KMS-11 (cell line): Measurements from ENCODE around the gene MESD.

ENCODE experiments used
- H2AFZ ChIP-seq: fragments of 200-600 bp; sonication (generic); 2 replicates; pipeline ENCODE4 v1.6.1; 2016; ENCODE audit warnings: antibody characterized with exemption, mixed run types, low read depth
- H3K27ac ChIP-seq: fragments of 200-600 bp; sonication (generic); 2 replicates; pipeline ENCODE4 v1.6.1; 2016; ENCODE audit warnings: mild to moderate bottlenecking, mixed run types
- H3K27me3 ChIP-seq: fragments of 200-600 bp; sonication (generic); 2 replicates; pipeline ENCODE4 v1.6.1; 2017; ENCODE audit warnings: mild to moderate bottlenecking, low read depth, mixed run types, moderate library complexity; ENCODE audit not compliant: insufficient read depth
- H3K36me3 ChIP-seq: fragments of 200-600 bp; sonication (generic); 2 replicates; pipeline ENCODE4 v1.6.1; 2017; ENCODE audit warnings: mild to moderate bottlenecking, mixed run types; ENCODE audit not compliant: insufficient read depth
- H3K4me1 ChIP-seq: fragments of 200-600 bp; sonication (generic); 2 replicates; pipeline ENCODE4 v1.6.1; 2016; ENCODE audit warnings: mild to moderate bottlenecking, low read depth, mixed run types; ENCODE audit not compliant: poor library complexity, severe bottlenecking
- H3K4me2 ChIP-seq: fragments of 200-600 bp; sonication (generic); 2 replicates; pipeline ENCODE4 v1.7.0; 2016; ENCODE audit warnings: mild to moderate bottlenecking, mixed run types
- H3K4me3 ChIP-seq: fragments of 200-600 bp; sonication (generic); IDR thresholded peaks from 2 replicates; pipeline ENCODE4 v1.6.1; 2017; ENCODE audit warnings: low read depth, low read length, mixed read lengths; ENCODE audit not compliant: insufficient read depth
- H3K79me2 ChIP-seq: fragments of 200-600 bp; sonication (generic); 2 replicates; pipeline ENCODE4 v1.6.1; 2016; ENCODE audit warnings: low read depth, mixed run types; ENCODE audit not compliant: insufficient read depth
- H3K9ac ChIP-seq: fragments of 200-600 bp; sonication (generic); 2 replicates; pipeline ENCODE4 v1.6.1; 2016; ENCODE audit warnings: mild to moderate bottlenecking, mixed run types
- H4K20me1 ChIP-seq: fragments of 200-600 bp; sonication (generic); 2 replicates; pipeline ENCODE4 v1.6.1; 2016; ENCODE audit warnings: mild to moderate bottlenecking, mixed run types; ENCODE audit not compliant: insufficient read depth
- TF ChIP-seq, protein P1 (sequence below): fragments of 200-600 bp; sonication (generic); conservative IDR thresholded peaks from 2 replicates; pipeline ENCODE4 v1.6.1; 2017; ENCODE audit warnings: low read depth, mild to moderate bottlenecking, antibody characterized with exemption, low read length, moderate library complexity, mixed read lengths

MESD gene

DNA sequence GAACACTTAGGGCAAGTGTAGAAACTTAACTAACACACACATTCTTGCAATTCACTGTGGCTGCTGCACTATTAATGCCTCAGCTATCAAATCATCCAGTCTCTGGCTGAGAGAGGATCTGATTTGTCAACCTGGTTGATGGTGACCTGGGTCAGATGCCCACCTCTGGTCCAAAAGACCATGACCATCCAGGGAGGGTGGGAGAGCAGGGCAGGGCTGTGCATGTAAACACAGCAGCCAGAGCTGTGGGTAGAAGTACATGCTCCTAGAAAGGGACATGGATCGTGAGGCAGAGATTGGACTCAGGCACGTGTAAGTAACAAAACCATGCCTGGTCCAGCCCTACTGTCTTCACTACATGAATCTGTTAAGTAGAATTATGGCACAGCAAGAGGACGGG is 17.3 kb downstream of the MESD start:
- H3K4me2 ChIP-seq = no peak overlapping the region
- H3K79me2 ChIP-seq = no peaks in the 10 kb centered on the region
- H3K4me3 ChIP-seq = no peak overlapping the region
- H3K36me3 ChIP-seq = no peaks in the 10 kb centered on the region
- no peak overlapping the region for H3K27ac ChIP-seq
- no peaks in the 10 kb centered on the region for H3K27me3 ChIP-seq
- peaks cover 4% of the 10 kb centered on the region; the same call in 1 of the 2 replicates for H4K20me1 ChIP-seq
- H3K9ac ChIP-seq = no peak overlapping the region
- no peak overlapping the region for H2AFZ ChIP-seq
- H3K4me1 ChIP-seq = no peaks in the 10 kb centered on the region
- TF ChIP-seq, protein P1, sequence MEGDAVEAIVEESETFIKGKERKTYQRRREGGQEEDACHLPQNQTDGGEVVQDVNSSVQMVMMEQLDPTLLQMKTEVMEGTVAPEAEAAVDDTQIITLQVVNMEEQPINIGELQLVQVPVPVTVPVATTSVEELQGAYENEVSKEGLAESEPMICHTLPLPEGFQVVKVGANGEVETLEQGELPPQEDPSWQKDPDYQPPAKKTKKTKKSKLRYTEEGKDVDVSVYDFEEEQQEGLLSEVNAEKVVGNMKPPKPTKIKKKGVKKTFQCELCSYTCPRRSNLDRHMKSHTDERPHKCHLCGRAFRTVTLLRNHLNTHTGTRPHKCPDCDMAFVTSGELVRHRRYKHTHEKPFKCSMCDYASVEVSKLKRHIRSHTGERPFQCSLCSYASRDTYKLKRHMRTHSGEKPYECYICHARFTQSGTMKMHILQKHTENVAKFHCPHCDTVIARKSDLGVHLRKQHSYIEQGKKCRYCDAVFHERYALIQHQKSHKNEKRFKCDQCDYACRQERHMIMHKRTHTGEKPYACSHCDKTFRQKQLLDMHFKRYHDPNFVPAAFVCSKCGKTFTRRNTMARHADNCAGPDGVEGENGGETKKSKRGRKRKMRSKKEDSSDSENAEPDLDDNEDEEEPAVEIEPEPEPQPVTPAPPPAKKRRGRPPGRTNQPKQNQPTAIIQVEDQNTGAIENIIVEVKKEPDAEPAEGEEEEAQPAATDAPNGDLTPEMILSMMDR = no peak

DNA sequence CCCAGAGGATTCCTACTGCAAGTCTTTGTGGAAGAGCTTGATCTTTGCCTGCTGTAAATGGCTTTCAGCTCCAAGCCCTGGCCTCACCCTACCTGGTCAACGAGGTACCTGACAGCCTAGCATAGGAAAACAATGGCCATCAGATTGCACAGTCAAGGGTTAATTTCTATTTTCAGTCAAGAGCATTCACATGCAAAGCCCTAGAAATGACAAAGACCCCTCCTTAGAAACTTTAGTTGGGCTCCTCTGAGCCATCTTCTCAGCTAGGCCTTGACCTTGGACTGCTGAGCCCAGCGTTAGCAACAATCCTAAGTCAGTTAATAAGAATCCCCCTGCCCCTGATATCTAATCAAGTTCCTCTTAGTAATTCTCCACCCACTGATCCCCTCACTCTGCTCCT is 18.5 kb downstream of the MESD start:
- TF ChIP-seq, protein P1 = no peak
- Histone ChIP-seq H3K4me3 (no peak overlapping the region), H3K27ac (no peak overlapping the region), H3K4me1 (no peaks in the 10 kb centered on the region), H3K79me2 (no peaks in the 10 kb centered on the region), H4K20me1 (peaks cover 4% of the 10 kb centered on the region; the same call in 1 of the 2 replicates), H3K4me2 (no peak overlapping the region), H3K36me3 (no peaks in the 10 kb centered on the region), H3K9ac (no peak overlapping the region), H3K27me3 (no peaks in the 10 kb centered on the region), H2AFZ (no peak overlapping the region)

DNA sequence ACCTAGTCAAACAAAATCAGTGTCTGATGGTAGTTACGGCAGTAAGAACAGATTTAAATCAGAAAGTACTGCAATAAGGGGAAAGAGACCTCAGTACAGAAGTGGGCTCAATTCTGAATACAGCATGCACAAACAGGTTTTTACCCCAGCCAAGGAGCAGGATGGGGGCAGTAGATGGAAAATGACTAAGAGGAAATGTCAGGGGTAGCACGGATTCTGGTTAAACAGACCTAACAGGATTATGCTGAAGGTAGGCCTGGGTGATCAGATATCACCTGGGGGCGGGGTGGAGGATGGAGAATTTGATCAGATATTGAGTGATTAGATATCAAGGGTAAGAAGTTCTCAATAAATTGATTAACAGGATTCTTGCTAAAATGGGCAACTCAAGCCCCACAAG is 19.0 kb downstream of the MESD start:
- Histone ChIP-seq H4K20me1 (peaks cover 4% of the 10 kb centered on the region; the same call in 1 of the 2 replicates), H3K9ac (no peak overlapping the region), H3K27me3 (no peaks in the 10 kb centered on the region), H3K36me3 (no peaks in the 10 kb centered on the region), H3K4me3 (no peak overlapping the region), H3K79me2 (no peaks in the 10 kb centered on the region), H3K27ac (no peak overlapping the region), H3K4me1 (no peaks in the 10 kb centered on the region), H3K4me2 (no peak overlapping the region), H2AFZ (no peak overlapping the region)
- TF ChIP-seq, protein P1 = no peak

DNA sequence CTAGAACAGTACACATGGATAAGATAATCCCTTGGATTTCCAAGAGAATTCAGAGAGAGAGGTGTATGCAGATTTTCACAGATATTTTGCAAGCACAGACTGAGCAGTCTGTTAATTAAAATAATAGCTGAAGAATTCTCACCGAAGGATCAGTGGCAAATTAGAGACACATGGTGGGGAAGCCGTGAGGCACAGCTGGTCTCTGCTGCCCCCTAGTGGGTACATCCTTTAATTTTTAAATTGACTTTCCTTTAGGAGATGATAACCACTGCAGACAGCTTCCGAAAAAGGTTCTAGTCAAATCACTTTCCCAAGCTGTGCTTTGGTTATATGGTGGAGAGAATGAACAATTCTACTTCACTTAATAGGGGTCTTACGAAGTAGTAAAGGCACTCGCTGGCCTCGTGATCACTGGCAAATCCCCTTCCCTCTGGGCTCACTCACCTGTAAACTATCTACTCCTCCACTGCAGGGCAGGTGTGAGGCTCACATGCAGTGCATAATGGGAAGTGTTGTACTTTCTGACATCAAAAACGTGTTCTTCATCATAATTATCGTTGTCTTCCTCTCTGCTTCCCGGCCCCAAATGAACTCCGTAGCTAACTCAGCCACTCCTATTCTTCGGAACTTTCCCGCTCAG is 19.5 kb downstream of the MESD start:
- no peak overlapping the region for H3K4me3 ChIP-seq
- H3K4me1 ChIP-seq = no peaks in the 10 kb centered on the region
- no peak overlapping the region for H3K9ac ChIP-seq
- no peak overlapping the region for H3K4me2 ChIP-seq
- no peak overlapping the region for H2AFZ ChIP-seq
- no peaks in the 10 kb centered on the region for H3K36me3 ChIP-seq
- peaks cover 4% of the 10 kb centered on the region; the same call in 1 of the 2 replicates for H4K20me1 ChIP-seq
- no peak overlapping the region for H3K27ac ChIP-seq
- no peaks in the 10 kb centered on the region for H3K27me3 ChIP-seq
- TF ChIP-seq, protein P1 = peak; percentile 94
- H3K79me2 ChIP-seq = no peaks in the 10 kb centered on the region
